Measurements from ENCODE around the gene HES3.
A peak's percentile ranks its signal among the peaks of the same experiment; 100 is the strongest.

HES3 gene, protein sequence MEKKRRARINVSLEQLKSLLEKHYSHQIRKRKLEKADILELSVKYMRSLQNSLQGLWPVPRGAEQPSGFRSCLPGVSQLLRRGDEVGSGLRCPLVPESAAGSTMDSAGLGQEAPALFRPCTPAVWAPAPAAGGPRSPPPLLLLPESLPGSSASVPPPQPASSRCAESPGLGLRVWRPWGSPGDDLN

DNA sequence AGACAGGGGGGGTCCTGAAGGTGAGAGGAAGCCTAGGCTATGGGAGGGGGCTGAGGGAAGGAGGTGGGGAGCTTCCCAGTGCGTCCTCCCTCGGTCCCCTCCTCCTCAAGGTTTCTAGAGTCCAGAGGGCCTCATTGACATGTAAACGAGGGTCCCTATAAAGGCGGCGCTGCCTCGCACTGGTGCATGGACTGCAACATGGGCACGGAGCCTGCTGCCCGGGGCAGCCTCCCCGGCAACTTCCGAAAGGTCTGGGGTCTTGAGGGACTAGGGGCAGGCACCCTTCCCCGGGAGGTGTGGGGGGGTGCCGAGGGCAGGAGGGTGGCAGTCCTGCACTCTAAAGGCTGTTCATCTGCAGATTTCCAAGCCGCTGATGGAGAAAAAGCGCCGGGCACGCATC lies at the start of gene HES3:
Gene HES3 (plus strand): TSS at position 187 of the 400 bp plus-strand sequence. CDS start 187 bp downstream, at position 374.
- no peak for DNase-seq (ENCODE audit: low read depth, low spot score)

DNA sequence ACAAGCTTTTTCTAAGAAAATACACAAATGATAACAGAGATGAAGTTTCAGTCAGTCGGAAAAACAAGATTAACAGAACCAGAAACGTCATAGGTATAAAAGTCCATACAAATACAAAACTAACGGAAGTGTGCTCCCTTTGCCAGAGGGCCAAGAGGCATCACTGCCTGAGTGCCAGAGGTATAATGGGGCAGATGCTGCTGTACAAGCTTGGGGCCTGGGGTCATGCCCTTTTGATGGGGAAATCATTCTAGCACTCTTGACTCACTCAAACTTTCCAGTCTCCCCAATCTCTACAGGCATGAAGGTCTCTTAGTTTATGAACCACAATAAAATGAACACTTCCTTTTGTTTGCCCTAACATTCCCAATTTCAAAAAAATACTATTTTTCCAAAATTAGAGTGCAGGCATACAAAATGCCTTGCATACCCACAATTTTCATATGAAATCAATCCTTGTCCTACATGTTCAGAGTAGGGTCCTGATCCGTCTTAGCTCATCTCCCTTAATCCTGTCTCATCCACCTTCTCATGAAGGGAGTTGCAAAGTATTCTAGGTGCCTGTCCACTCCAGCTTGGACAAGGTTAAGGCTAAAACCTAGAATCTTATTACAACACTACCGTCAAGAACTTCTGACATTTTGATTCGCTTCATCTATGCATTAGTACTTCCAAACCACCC lies 46.1 kb upstream of the HES3 start:
- DNase-seq (ENCODE audit: low read depth, low spot score): no peak

DNA sequence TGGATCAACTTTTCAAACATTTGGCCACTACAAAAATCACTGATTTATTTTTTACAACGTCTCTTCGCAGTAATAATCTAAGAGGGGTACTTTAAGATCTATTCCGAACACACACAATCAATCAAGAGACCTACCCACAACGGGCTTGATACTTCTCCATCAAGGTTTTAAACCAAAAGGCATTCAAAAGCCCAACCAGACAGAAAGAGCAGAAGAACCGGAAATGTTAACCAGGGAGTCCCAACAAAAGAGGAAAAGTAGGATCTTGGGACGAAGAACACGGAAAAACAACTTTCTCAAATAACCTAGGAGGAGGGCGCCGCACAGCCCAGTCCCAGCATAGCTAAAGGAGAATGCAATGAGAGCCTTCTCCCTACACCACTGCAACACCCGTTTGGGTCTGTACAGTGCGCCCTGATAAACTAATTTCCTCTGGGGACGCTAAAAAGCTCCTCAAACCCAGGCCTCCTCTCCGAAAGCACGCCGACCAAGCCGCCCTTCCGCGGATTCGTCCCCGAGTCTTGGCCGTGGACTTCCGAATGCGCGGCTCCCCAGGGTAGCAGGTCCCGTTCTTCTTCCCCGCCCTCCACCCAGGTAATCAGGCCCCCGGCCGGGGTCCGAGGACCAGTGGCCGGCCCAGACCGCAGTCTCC lies 45.2 kb upstream of the HES3 start:
- no peak for DNase-seq (ENCODE audit: low read depth, low spot score)

DNA sequence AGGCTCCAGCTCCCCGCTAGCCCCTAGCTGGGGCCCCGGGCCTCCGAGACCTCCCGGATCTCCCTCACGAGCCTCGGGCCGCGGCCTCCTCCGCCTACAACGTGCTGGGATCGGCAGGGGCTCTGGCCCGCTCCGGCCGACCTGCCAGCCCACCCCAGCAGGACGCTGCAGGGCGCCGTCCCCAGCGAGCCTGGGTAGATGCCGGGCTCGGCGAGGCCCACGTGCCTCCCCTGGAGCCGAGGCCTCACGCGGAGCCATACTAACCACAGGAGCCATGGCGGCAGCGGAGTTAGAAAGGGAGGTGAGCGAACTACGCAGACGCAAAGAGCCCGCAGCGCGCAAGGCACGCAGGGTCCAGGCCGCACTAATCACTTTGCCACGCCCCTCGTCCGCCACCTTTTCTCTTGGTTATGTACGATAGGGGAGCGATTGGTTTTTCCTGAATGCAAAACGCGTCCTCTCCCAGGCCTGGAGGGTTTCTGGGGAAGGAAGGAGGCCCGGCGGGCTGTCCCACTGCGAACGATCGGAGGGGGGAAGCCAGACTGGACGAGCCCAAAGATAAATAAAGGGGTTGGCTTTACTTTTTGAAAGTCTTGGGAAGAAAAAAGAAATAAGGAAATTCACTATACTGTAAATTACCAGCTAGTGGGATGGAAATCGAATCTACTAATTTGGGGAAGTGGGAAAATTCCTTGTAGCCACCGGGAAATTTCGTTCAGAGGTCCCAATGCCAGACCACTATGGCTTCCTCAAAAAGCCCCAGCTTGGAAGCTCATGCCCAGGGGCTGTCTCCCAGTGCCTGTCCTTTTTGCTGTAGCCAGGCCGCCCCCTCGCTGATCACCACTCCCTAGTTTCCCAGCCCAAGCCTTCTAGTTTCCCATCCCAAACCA lies 44.4 kb upstream of the HES3 start, which contains the start of gene RPL22:
Gene RPL22 (minus strand): TSS at position 298 of the 890 bp plus-strand sequence. CDS start 22 bp downstream, at position 276.
- DNase-seq (ENCODE audit: low read depth, low spot score): peak; percentile 95

DNA sequence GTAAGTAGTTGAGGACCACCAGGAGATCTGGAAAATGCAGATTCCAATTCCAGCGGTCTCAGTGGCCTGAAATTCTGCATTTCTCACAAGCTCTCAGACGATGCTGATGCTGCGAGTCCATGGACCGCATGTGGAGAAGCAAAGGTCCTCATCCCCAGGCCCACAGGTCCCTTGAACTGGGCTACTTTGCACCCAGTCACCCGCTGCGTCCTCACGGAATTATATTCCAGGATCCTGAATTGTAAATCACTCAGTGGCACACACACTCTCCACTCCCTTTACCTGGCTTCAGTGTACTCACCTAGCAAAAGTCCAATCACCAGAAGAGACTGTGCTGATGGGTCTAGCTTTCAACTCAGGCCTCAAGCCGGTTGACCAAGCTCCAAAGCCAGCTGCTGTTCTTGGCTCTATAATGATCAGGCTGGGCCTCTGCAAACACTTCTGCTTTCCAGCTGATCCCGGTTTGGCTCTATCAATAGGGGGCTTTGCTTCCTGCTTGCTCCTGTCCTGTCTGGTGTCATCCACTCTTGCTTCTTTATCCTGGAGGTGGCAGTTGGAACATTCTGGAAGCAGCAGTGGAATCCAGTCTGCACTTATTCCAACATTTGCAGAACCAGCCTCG lies 43.7 kb upstream of the HES3 start:
- no peak for DNase-seq (ENCODE audit: low read depth, low spot score)

DNA sequence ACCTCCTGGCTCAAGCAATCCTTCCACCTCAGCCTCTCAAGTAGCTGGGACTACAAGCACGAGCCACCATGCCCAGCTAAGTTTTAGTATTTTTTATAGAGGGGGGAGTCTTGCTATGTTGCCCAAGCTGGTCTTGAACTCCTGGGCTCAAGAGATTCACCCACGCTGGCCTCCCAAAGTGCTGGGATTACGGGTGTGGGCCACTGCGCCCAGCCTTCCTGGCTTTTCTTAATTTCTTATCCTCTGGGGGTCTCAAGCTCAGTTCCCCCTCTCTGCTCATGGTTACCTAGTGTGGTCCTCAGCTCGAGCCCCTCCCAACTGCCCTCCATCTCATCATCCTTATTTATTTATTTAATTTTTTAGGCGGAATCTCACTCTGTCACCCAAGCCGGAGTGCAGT lies 41.7 kb upstream of the HES3 start:
- no peak for DNase-seq (ENCODE audit: low read depth, low spot score)

DNA sequence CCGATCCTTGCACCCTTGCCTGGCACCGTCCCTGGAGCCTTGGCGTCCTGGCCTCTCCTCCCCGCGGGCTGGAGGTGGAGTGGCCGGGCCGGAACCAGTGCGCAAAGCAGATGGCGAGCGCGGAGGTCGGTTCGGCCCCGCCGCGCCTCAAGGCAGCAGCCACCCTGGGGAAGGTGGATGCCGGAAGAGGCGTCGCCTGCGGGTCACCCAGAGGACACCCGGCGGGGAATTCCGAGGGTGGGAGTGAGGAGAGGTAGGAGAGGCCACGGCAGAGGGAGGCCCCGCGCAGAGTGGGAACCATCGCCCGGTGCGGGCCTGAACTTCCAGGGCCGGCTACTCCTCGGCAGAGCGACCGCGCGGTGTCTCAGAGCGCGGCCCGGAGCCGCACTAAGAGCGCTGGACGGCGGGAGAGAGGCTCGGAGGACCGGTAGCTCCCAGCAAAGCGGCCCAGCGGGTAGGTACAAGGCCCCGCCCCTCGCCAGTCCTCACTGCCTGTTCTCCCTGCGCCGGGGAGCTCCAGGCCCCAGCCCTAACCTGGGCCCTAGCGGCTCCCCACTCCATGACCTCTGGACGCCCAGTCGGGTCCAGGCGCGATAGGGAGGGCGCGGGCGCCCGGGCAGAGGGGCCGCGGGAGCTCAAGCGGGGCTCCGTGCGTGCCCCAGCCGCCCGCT lies 38.0 kb upstream of the HES3 start, which contains the start of gene RNF207:
Gene RNF207 (plus strand): TSS at position 271 of the 671 bp plus-strand sequence. CDS start 417 bp downstream, outside the sequence.
- DNase-seq (ENCODE audit: low read depth, low spot score): no peak

DNA sequence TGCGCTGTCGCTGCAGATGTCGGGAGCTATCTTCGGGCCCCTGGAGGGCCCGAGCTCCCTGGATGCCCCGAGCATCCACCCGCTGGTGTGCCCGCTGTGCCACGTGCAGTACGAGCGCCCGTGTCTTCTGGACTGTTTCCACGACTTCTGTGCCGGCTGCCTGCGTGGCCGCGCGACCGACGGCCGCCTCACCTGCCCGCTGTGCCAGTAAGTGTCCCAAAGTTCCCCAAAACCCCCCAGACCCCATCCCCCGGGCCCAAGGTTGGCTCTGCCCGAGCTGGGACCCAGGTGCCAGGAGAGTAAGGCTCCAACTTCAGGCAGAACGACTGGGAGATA lies 37.5 kb upstream of the HES3 start:
- DNase-seq (ENCODE audit: low read depth, low spot score): no peak

DNA sequence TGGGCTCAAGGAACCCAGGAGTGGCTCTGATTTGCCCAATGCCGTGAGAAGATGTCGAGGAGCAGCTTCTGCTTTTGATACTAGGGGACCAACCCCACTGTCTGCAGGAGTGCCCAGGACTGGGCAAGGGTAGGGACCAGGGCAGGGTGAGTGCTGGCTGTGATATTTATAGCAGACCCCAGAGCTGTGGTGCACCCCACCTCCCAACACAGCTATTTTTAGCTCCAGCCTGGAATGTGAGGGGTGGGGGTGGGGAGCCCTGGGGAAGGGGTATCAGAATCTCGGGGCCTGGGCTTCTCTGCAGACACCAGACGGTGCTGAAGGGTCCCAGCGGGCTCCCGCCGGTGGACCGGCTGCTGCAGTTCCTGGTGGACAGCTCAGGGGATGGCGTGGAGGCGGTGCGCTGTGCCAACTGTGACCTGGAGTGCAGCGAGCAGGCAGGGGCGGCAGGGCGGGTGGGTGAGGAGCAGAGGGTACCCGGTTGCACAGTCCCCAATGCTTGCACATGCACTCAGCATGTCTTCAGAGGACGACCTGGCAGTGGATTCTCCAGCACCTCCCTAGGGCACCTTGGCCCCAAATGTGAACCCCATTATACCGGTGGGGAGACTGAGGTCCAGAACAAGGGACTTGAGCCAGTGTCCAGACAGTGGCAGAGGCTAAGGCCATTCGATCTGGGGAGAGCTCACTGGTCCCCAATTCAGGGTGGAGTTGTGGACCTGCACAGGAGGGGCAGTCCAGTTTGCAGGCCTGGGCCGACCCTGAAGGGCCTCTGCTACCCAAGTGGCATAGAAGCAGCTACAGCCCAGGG lies 36.7 kb upstream of the HES3 start:
- DNase-seq (ENCODE audit: low read depth, low spot score): no peak

DNA sequence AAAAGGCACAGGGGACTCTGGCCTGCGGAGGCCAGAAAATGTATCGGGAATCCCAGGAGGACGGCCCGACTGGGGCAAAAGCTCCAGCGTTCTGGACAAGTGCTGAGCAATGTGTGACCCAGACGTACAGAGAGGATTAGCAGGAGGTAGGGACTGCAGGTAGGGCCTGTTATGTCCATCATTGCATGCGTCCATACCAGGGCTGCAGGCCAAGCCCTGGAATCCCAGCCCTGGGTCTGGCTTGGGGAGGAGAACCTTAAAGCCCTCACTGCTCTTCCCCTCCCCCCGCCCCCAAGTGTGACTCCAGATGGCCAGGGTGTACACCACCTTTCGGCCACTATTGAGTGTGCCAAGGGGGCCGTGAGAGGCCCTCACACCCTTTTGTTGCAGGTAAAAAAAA lies 36.1 kb upstream of the HES3 start:
- no peak for DNase-seq (ENCODE audit: low read depth, low spot score)

DNA sequence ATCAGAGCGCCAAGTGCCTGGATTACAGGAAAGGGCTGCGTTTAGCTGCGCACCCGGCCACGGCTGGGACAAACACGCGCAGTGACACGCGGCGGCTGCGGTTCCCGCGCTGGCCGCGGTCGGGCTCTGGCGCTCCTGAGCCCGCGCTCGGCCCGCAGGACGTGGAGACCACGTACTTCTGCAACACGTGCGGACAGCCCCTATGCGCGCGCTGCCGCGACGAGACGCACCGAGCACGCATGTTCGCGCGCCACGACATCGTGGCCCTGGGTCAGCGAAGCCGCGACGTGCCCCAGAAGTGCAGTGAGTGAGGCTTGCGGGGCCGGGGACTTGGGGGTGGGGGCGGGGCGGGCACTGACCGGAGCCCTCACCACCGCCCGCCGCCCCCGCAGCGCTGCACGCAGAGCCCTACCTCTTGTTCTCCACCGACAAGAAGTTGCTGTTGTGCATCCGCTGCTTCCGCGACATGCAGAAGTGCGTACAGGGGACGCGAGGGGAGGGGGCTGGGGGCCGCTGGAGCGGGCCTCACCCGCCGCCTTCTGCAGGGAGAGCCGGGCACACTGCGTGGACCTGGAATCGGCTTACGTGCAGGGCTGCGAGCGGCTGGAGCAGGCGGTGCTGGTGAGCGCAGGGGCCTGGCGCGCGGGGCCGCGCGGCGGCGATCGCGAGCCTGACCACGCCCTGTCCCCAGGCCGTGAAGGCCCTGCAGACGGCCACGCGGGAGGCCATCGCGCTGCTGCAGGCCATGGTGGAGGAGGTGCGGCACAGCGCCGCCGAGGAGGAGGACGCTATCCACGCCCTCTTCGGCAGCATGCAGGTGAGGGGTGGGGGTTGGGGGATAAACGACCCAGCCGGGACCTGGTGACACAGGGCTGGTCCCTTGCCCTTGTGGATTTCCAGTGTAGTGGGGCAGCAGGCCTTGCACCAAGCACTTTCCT lies 35.0 kb upstream of the HES3 start:
- DNase-seq (ENCODE audit: low read depth, low spot score): no peak

DNA sequence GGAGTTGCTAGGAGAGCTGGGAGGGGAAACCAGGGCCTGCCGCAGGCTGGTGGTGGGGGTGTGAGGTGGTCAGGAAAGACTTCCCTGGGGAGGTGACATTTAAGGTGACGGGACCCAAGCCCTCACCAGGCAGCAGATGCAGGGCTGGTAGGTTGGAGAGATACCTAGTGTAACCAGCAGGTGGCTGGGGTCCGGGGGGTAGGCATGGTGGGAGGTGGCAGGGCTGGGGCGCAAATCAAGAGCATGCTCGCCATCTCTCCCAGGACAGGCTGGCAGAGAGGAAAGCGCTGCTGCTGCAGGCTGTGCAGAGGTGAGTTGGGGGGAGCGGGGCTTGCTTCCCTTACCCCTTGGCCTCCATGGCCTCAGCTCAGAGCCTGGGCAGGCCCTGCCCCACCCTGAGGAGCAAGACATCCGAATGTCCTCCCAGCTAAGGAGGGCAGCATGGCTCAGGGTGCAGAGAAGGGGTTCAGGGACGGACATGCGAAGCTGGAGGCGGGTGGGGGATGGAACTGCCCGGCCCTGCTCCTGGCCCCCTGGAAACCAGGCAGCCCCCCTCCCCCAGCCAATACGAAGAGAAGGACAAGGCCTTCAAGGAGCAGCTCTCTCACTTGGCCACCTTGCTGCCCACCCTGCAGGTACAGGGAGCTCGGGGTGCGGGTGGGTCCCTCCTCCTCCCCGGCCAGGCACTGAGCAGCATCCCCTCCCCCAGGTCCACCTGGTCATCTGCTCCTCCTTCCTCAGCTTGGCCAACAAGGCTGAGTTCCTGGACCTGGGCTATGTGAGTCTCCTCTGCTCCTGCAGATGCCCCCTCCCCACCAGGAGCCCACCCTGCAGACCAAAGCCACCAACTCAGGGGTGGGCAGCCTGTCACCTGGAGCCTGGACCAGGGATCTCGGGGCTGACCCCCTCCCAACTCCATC lies 34.1 kb upstream of the HES3 start:
- DNase-seq (ENCODE audit: low read depth, low spot score): no peak

DNA sequence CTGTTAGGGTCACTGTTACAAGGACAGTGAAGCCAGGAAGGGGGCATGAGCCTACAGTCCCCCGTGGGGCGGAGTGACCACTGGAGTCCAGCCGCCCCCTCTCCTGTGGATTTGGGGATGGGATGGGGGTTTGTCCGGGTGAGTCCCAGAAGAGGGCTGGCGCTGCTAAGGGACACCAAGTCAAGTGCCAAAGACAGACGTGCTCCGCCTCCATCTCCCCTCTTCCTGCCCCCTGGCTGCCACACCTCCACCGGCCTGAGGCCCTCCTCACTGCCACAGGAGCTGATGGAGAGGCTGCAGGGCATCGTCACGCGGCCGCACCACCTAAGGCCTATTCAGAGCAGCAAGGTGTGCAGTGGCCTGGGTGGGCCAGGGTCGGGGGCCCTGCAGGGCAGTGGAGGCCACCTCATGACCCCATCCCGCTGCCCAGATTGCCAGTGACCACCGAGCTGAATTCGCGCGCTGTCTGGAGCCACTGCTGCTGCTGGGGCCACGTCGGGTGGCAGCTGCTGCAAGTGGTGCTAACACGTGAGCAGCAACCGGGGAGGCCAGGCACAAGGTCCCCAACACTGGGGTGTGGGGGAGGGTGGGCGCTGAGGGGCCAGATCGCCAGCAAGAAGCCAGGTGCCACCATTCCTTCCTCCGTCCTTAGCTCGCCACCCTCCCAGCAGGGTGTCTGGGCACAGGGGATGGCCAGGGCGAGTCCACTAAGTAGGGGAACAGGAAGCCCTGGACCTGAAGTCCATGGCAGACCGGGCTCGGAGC lies 33.2 kb upstream of the HES3 start:
- no peak for DNase-seq (ENCODE audit: low read depth, low spot score)

DNA sequence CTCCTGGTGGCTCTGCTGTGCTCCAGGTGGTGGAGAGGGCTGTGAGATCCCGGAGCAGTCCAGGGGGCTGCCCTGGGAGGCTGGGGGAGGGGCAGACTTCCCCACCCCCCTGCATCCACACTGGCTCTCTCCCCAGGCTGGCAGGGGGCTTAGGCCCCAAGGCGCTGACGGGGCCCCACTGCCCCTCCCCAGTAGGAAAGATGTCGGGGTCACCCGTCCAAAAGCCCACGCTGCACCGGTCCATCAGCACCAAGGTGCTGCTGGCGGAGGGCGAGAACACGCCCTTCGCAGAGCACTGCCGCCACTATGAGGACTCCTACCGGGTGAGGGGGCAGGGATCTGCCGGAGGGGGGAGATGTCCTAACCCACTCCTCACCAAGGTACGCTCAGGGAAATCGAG lies 32.2 kb upstream of the HES3 start:
- DNase-seq (ENCODE audit: low read depth, low spot score): no peak

DNA sequence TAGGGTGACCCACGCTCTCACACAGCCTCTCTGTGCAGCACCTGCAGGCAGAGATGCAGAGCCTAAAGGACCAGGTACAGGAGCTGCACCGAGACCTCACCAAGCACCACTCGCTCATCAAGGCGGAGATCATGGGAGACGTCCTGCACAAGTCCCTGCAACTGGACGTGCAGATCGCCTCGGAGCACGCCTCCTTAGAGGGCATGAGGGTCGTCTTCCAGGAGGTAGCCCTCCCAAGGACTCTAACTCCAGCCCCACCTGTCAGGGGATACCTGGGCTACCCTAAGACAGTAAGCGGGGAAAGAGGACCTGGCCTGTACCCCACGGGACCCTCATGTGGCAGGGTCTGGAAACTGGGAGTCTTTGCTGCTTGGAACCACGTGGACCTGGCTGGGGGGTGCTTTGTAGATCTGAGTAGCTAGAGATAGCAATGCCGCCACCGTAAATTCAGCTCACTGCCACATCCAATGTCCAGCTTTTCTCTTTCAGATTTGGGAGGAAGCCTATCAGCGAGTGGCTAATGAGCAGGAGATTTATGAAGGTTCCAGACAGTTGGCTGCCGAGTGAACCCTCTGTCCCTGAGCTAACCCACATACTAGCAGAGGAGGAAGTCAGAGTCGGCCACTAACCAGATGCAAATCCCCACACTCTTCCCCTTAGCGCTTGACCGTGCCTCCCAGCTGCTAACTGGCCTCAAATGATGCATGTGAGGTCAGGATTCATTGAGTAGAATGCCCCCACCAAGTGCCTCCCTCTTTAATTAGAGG lies 31.6 kb upstream of the HES3 start:
- DNase-seq (ENCODE audit: low read depth, low spot score): no peak
